WTC11 (cell line): ENCODE measurements around the gene FOXC2.

Experiments
- CREB1 ChIP-seq: sonication (generic); formaldehyde crosslinking; IDR thresholded peaks from 2 replicates; pipeline ENCODE4 v1.8.0; 2023; ENCODE audit warnings: mild to moderate bottlenecking, missing genetic modification reagents
- FOXP1 ChIP-seq: sonication (generic); formaldehyde crosslinking; IDR thresholded peaks from 2 replicates; pipeline ENCODE4 v1.8.0; 2022; ENCODE audit warnings: missing genetic modification reagents, mild to moderate bottlenecking, moderate library complexity, borderline replicate concordance
- JUN ChIP-seq: sonication (generic); formaldehyde crosslinking; IDR thresholded peaks from 2 replicates; pipeline ENCODE4 v1.8.0; 2023; ENCODE audit warnings: mild to moderate bottlenecking, missing genetic modification reagents
- ZNF317 ChIP-seq: sonication (generic); formaldehyde crosslinking; IDR thresholded peaks from 2 replicates; pipeline ENCODE4 v1.8.1; 2023; ENCODE audit warnings: low read depth, mild to moderate bottlenecking, moderate library complexity, missing genetic modification reagents, borderline replicate concordance
- TF ChIP-seq, protein P1 (sequence below): fragments of 200-600 bp; IDR thresholded peaks from 2 replicates; pipeline ENCODE4 v1.8.0; 2022; ENCODE audit warnings: antibody characterized with exemption
- TF ChIP-seq, protein P2 (sequence below): sonication (generic); formaldehyde crosslinking; IDR thresholded peaks from 2 replicates; pipeline ENCODE4 v1.8.0; 2022; ENCODE audit warnings: mild to moderate bottlenecking, missing genetic modification reagents

GRCh38 chr16:86520317-86521210 is 46.1 kb upstream of the FOXC2 start:
- TF ChIP-seq, protein P1, sequence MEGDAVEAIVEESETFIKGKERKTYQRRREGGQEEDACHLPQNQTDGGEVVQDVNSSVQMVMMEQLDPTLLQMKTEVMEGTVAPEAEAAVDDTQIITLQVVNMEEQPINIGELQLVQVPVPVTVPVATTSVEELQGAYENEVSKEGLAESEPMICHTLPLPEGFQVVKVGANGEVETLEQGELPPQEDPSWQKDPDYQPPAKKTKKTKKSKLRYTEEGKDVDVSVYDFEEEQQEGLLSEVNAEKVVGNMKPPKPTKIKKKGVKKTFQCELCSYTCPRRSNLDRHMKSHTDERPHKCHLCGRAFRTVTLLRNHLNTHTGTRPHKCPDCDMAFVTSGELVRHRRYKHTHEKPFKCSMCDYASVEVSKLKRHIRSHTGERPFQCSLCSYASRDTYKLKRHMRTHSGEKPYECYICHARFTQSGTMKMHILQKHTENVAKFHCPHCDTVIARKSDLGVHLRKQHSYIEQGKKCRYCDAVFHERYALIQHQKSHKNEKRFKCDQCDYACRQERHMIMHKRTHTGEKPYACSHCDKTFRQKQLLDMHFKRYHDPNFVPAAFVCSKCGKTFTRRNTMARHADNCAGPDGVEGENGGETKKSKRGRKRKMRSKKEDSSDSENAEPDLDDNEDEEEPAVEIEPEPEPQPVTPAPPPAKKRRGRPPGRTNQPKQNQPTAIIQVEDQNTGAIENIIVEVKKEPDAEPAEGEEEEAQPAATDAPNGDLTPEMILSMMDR: no peak
- TF ChIP-seq CREB1 (CRISPR knock-in tag): no peak
- TF ChIP-seq, protein P2, sequence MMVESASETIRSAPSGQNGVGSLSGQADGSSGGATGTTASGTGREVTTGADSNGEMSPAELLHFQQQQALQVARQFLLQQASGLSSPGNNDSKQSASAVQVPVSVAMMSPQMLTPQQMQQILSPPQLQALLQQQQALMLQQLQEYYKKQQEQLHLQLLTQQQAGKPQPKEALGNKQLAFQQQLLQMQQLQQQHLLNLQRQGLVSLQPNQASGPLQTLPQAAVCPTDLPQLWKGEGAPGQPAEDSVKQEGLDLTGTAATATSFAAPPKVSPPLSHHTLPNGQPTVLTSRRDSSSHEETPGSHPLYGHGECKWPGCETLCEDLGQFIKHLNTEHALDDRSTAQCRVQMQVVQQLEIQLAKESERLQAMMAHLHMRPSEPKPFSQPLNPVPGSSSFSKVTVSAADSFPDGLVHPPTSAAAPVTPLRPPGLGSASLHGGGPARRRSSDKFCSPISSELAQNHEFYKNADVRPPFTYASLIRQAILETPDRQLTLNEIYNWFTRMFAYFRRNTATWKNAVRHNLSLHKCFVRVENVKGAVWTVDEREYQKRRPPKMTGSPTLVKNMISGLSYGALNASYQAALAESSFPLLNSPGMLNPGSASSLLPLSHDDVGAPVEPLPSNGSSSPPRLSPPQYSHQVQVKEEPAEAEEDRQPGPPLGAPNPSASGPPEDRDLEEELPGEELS (CRISPR knock-in tag): no peak
- no peak for TF ChIP-seq JUN (CRISPR knock-in tag)
- no peak for TF ChIP-seq FOXP1 (CRISPR knock-in tag)
- TF ChIP-seq ZNF317 (CRISPR knock-in tag): no peak
